Measurements from ENCODE around the gene AGPS. TPM values are rescaled to one million over a fixed set of nuclear protein-coding genes. Genes with fewer than 3 reads are reported as not detected.
"Not testable (repeated sequence)": the region's sequence is repeated elsewhere in the genome, so short reads cannot be mapped to it uniquely, and the experiment has no call there.

Gene AGPS
- total and polyA plus RNA-seq, 2 donors (not counting 1 experiment from before 2014, with no cell fraction given): 2.2 to 25.5 TPM

GRCh38 chr2:177407031-177407430 is 14.5 kb downstream of the AGPS start:
- peaks cover 0 to 4% (median 0%) of the 10 kb centered on the region in 3 donors for H3K9me3 ChIP-seq (ENCODE audit: control extremely low read depth in 1 of 3, control insufficient read depth in 2 of 3, insufficient read depth in 1 of 3, low read length in 2 of 3)
- Mint-ChIP-seq H3K9me3 (ENCODE audit: insufficient read depth) (no peaks in the 10 kb centered on the region), H3K4me1 (peaks cover 17% of the 10 kb centered on the region), H3K4me3 (no peak overlapping the region), H3K27ac (no peak overlapping the region), H3K27me3 (no peaks in the 10 kb centered on the region)
- peaks cover 0 to 2% of the 10 kb centered on the region in 2 experiments for H3K36me3 ChIP-seq (replicated peaks in 1 of 2; ENCODE audit: control extremely low read depth in 1 of 2, control insufficient read depth in 1 of 2, extremely low read depth in 1 of 2, insufficient read depth in 2 of 2, low read length in 1 of 2)
- no peak overlapping the region for H3K9ac ChIP-seq (ENCODE audit: low read length)
- no peak overlapping the region for H3K4me3 ChIP-seq (ENCODE audit: control extremely low read depth in 1 of 5, extremely low read depth in 1 of 5, insufficient read depth in 1 of 5, low read depth in 2 of 5, low read length in 4 of 5)
- ChIA-PET CTCF (interaction anchor here (2.3 to 3.6 kb wide), 2 partner anchors 9 to 243 kb away, joined by 15 read pairs; no protein-coding TSS in a partner anchor), POLR2A (no interaction called here)
- no peak for TF ChIP-seq EZH2 (IDR thresholded peaks at IDR 0.05; ENCODE audit: borderline replicate concordance, insufficient read depth, low read depth, low read length, poor library complexity, severe bottlenecking)
- TF ChIP-seq CTCF (IDR thresholded peaks at IDR 0.05): no peak
- DNase-seq (no peak), ATAC-seq (ENCODE audit: low read depth) (no peak)
- peaks cover 66% of the 10 kb centered on the region for H3K79me2 ChIP-seq (ENCODE audit: control insufficient read depth, insufficient read depth, low read length)
- H2AFZ ChIP-seq (ENCODE audit: insufficient read depth, low read depth, low read length, poor library complexity, severe bottlenecking): no peak overlapping the region
- intact Hi-C loops (cut with micrococcal nuclease): no loop called here
- no peaks in the 10 kb centered on the region for H4K20me1 ChIP-seq (ENCODE audit: control insufficient read depth, insufficient read depth, low read length, poor library complexity, severe bottlenecking)
- H3K27ac ChIP-seq (ENCODE audit: low read length in 2 of 2): no peak overlapping the region
- no peak overlapping the region for H3K4me2 ChIP-seq (replicated peaks; ENCODE audit: low read depth, low read length, poor library complexity, severe bottlenecking)
- H3K4me1 ChIP-seq (ENCODE audit: control insufficient read depth in 2 of 2, insufficient read depth in 2 of 2, low read length in 2 of 2): no peaks in the 10 kb centered on the region
- WGBS (ENCODE audit: insufficient coverage): 92% methylated on average over 2 of the region's 2 CpGs
- H3K27me3 ChIP-seq (replicated peaks in 1 of 4; ENCODE audit: control extremely low read depth in 1 of 4, control insufficient read depth in 3 of 4, insufficient read depth in 4 of 4, low read length in 3 of 4): no peaks in the 10 kb centered on the region

GRCh38 chr2:177410629-177411028 is 18.1 kb downstream of the AGPS start:
- intact Hi-C loops (cut with micrococcal nuclease): loop anchor here (10.0 kb wide), 1 partner anchor 314 kb away; no protein-coding TSS in a partner anchor
- DNase-seq; H3K4me3 Mint-ChIP-seq; H3K27ac ChIP-seq (ENCODE audit: low read length in 2 of 2); H2AFZ ChIP-seq (ENCODE audit: insufficient read depth, low read depth, low read length, poor library complexity, severe bottlenecking); H3K36me3 ChIP-seq (replicated peaks in 1 of 2; ENCODE audit: control extremely low read depth in 1 of 2, control insufficient read depth in 1 of 2, extremely low read depth in 1 of 2, insufficient read depth in 2 of 2, low read length in 1 of 2); ATAC-seq (ENCODE audit: low read depth); H3K27ac Mint-ChIP-seq; H3K27me3 ChIP-seq (replicated peaks in 1 of 4; ENCODE audit: control extremely low read depth in 1 of 4, control insufficient read depth in 3 of 4, insufficient read depth in 4 of 4, low read length in 3 of 4); POLR2A ChIA-PET; H3K4me2 ChIP-seq (replicated peaks; ENCODE audit: low read depth, low read length, poor library complexity, severe bottlenecking); H3K4me3 ChIP-seq (ENCODE audit: control extremely low read depth in 1 of 5, extremely low read depth in 1 of 5, insufficient read depth in 1 of 5, low read depth in 2 of 5, low read length in 4 of 5); H3K27me3 Mint-ChIP-seq; H3K9me3 Mint-ChIP-seq (ENCODE audit: insufficient read depth); H3K4me1 ChIP-seq (ENCODE audit: control insufficient read depth in 2 of 2, insufficient read depth in 2 of 2, low read length in 2 of 2); H3K9me3 ChIP-seq (ENCODE audit: control extremely low read depth in 1 of 3, control insufficient read depth in 2 of 3, insufficient read depth in 1 of 3, low read length in 2 of 3); H3K9ac ChIP-seq (ENCODE audit: low read length); CTCF ChIA-PET; H4K20me1 ChIP-seq (ENCODE audit: control insufficient read depth, insufficient read depth, low read length, poor library complexity, severe bottlenecking): not testable (repeated sequence)
- 99% methylated on average over 8 of the region's 8 CpGs for WGBS (ENCODE audit: insufficient coverage)
- H3K4me1 Mint-ChIP-seq: peaks cover 15% of the 10 kb centered on the region
- peaks cover 34% of the 10 kb centered on the region for H3K79me2 ChIP-seq (ENCODE audit: control insufficient read depth, insufficient read depth, low read length)

Data from B cell (primary cell).